ENCODE results near the gene MGLL.
"Not testable (repeated sequence)": the region's sequence is repeated elsewhere in the genome, so short reads cannot be mapped to it uniquely, and the experiment has no call there.

The MGLL gene

DNA sequence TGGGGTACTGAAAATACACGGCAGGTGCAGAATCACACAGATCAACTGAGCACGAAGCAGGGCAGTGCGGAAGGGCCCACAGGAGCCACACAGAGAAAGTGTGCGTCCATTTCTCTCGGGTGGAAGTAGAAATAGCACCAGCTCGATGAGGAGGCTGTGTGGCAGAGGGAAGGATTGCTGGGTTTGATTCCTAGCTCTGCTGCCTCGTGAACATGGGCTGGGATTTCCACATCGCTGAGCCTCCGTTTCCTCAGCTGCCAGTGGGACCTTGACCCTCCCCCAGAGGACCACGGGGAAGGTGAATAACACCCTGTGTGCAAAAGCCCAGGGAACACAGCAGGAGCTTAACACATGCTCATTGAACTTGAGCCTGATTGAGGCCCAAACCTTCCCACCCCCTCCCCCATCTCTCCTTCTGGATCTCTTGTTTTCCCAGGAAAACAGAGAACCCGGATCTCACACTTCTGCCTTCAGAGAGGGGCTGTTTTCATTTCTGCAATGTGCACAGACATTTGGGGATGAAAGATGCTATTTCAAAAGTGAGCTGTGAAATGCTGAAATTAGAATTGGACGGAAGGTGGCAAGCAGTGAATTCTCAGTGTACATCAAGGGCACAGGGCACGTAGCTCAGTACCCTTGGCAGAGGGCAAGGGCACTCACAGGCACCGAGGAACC lies 111.2 kb downstream of the MGLL start:
- DNase-seq (ENCODE audit: low read depth in 1 of 2, low spot score in 1 of 2), result no peak

- no peak for DNase-seq (ENCODE audit: low read depth in 1 of 2, low spot score in 1 of 2)
These were observed 112.0 kb downstream of the MGLL start for GRCh38 chr3:127710155-127710941.

GRCh38 chr3:127709320-127710060 lies 112.8 kb downstream of the MGLL start:
- no peak for DNase-seq (ENCODE audit: low read depth in 1 of 2, low spot score in 1 of 2)

GRCh38 chr3:127708837-127709236 lies 113.5 kb downstream of the MGLL start:
- no peak for DNase-seq (ENCODE audit: low read depth in 1 of 2, low spot score in 1 of 2)

DNA sequence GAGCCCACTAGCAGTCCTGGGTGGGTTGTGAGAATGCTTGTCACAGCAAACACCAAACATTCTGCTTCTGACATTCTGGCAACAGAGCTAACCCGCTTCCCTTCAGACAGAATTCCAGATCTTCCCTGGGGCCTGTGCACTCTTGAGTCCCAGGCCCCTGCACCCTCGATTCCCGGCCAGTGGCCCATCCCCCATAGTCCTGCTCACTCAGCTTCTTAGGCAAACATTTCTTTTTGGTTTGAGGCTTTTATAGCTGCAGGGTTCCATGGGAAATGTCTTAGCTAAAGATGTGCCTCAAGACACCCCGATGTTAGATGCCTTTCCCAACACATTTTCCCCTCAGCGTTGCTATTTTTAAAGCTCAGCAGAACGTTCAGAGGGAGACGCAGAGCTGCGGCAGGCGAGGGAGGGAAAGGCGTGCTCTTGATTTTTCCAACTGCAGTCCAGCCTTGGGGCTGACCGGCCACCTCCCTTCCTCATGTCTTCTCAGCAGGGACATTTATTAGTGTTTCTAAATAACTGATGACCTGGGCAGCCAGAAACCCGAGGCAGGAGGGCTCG lies 114.4 kb downstream of the MGLL start:
- DNase-seq (ENCODE audit: low read depth in 1 of 2, low spot score in 1 of 2), result no peak

GRCh38 chr3:127706785-127707351 lies 115.4 kb downstream of the MGLL start:
- DNase-seq (ENCODE audit: low read depth in 1 of 2, low spot score in 1 of 2), result no peak

GRCh38 chr3:127706312-127706711 lies 116.0 kb downstream of the MGLL start:
- DNase-seq (ENCODE audit: low read depth in 1 of 2, low spot score in 1 of 2), result no peak

DNA sequence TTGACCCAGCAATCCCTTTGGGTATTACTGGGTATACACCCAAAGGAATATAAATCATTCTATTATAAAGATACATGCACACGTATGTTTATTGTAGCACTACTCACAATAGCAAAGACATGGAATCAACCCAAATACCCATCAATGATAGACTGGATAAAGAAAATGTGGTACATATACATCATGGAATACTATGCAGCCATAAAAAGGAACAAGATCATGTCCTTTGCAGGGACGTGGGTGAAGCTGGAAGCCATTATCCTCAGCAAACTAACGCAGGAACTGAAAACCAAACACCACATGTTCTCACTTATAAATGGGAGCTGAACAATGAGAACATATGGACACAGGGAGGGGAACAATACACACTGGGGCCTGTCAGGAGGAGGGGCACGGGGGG lies 117.5 kb downstream of the MGLL start:
- not testable (repeated sequence) for DNase-seq (ENCODE audit: low read depth in 1 of 2, low spot score in 1 of 2)

- no peak for DNase-seq (ENCODE audit: low read depth in 1 of 2, low spot score in 1 of 2)
These were observed 120.2 kb downstream of the MGLL start for GRCh38 chr3:127702151-127702578.

DNA sequence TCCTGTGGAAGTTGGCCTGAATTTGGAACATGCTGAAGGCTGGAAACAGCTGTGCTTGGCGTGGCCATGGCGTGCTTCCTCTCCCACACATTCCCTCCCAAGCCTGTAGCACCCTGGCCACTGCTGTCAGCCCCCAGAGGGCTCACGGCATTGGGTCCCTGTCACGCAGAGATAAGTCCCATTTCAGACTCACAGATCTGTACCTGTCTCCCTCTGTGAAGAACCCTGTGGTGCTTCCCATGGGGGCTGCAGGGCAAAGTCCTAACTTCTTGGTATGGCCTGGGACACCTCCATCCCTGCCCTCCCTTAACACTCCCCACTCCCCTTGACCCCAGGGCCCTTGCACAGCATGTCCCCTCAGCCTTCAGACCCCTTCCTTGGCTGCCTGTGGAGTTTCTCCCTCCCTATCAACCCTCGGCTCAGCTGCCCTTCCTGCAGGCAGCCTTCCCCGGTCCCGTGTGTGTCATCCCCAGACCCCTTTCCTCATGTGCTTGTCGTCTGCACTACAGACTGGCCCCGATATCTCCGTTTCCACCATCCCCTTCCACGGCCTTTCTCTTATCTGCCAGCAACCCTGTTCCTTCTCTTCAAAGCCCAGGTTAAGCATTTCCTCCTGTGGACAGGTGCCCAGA lies 120.9 kb downstream of the MGLL start:
- DNase-seq (ENCODE audit: low read depth in 1 of 2, low spot score in 1 of 2), result no peak

DNA sequence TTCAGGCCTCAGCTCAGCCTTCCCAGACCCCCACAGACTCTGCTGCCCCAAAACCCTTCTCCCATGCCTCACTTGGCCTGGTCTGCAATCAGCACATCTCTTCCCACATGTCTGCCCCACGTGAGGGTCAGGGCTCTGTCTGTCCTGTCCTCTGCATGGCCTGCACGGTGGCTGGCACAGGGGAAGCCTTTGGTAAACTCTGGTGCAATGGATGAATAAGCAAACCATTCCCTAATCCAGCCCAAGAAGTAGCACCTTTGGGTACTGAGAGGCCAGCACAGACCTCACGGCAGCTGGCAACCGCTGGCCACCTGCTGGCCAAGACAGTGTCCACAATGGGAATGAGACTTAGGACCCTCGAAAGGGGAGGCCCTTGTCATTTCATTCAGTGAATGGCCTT lies 121.9 kb downstream of the MGLL start:
- DNase-seq (ENCODE audit: low read depth in 1 of 2, low spot score in 1 of 2), result no peak

GRCh38 chr3:127699416-127700300 lies 122.7 kb downstream of the MGLL start:
- no peak for DNase-seq (ENCODE audit: low read depth in 1 of 2, low spot score in 1 of 2)

DNA sequence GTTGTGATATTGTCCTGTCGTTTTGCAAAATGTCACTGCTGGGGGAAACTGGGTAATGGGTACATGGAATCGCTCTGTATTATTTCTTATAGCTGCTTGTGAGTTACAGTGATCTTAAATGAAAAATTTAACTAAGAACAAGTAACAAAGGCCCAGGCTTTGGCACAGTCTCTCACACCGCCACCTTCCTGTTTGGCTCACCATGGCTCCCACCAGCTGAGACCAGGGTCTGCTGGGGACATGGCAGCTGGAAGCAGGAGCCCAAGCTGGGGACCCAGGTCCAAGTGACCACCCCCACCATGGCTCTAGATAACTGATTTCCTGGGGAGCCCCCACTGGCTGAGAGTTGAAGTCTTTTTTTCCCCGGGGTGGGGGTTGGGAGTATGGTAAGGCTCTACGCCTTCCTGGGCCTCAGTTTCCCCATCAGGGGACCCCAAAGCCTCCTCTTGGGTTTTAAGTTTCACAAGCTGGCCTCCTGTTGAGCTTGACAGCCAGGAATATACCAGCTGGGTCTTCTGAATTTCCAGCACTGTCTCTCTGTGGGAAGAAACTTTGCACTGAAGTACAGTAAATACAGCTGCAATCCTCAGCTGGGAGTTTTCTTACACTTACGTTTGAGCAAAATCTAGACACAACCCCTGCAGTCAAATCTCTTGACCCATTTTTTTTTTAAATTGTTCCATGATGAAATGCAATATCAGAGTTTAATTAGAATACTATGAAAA lies 123.5 kb downstream of the MGLL start:
- no peak for DNase-seq (ENCODE audit: low read depth in 1 of 2, low spot score in 1 of 2)

DNA sequence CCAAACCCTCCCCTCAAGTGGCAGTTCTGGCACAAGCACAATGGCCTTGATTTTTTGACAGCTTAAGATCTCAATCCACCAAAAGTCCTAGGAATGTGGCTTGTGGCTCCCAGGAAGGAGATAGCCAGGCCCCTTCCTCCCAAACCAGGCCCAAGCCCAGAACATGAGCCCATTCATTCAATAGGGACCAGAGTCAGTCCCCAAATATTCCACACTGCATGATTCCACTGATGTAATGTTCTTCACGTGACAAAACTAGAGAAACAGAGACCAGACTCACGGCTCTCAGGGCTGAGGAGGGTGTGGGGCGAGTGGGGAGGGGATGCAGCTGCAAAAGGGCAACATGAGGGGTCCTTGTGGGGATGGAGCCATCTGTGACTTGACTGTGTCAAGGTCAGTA lies 124.0 kb downstream of the MGLL start:
- no peak for DNase-seq (ENCODE audit: low read depth in 1 of 2, low spot score in 1 of 2)

DNA sequence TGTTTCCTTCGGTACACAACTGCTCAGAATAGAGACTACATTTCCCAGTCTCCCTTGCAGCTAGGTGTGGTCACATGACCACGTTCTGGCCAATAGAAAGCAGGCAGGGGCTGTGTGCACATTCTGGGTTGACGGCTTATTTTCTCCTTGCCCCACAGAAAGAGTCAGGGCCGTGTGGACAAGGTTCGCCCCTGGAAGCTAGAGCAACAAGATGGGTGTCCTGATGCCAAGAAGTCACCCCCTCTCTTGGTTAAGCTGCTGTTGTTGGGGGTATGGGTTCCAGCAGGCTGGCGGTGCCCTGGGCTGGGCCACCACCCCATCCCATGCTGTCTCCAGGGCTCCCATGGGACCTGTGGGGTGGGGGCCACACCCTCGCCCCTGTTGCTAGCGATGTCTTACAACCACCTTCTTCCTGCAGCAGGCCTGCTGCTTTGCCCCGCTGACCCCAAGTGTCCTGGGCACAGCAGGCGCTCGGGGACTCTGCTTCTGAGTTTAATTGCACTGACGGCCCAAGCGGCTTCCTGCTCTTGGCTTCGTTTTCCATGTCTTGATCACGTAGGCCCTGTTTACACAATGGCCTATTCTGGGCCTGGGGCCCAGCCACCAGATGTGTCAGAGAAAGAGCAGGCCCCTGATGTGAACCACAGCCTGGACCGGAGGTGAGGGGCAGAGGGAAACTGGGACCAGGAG lies 124.6 kb downstream of the MGLL start:
- DNase-seq (ENCODE audit: low read depth in 1 of 2, low spot score in 1 of 2), result no peak

GRCh38 chr3:127694467-127695215 lies 127.7 kb downstream of the MGLL start:
- no peak for DNase-seq (ENCODE audit: low read depth in 1 of 2, low spot score in 1 of 2)

GRCh38 chr3:127693336-127693843 lies 128.9 kb downstream of the MGLL start:
- no peak for DNase-seq (ENCODE audit: low read depth in 1 of 2, low spot score in 1 of 2)
